Measurements from ENCODE around the gene IGFBPL1.
A peak's percentile ranks its signal among the peaks of the same experiment; 100 is the strongest.
"Not testable (repeated sequence)": the region's sequence is repeated elsewhere in the genome, so short reads cannot be mapped to it uniquely, and the experiment has no call there.

IGFBPL1 gene

DNA sequence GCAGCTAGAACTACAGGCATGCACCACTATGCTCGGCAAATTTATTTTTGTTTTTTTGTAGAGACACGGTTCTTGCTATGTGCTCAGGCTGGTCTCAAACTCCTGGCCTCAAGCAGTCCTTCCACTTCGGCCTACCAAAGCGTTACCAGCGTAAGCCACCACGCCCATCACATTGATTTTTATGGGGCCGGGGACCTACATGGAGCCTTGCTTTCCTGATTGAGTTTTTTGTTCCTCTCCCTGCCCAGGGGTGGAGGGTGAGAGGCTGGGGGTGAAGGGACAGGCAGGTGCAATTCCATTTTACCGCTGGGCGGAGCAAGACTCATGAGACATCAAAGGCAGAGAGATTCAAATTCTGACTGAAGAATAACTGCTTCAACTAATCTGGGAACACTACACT is 29.8 kb downstream of the IGFBPL1 start:
- DNase-seq: no peak

DNA sequence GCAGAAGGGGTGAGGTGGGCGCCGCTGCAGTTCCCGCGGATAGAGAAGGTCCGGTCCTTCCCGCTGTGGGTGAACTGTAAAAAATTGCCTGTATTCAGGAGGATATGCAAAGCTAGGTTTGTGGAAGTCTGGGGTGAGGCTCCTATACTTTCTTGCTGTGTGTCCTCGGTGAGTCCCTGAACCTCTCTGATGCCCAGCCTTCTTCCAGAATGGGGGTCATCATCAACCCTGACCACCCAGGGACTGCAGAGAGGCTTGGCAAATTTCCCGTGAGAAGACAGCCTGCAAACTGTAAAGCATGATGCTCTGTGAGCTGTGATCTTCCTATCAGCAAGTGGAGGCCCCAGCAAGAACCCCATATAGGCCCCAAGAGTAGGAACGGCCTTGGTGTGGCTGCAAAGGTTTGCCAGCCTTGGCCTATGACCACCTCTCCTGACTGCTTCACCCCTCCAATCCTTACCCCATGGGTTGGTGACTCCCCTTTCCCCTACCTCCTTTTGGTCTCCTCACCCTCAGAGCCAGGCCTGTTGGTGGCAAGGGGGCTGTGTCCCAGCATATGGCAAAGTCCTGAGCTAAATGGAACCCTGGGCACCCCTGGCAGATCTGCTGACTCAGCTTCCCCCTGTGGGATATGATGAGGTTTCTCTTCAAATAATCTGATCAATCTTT is 31.0 kb downstream of the IGFBPL1 start:
- no peak for DNase-seq

DNA sequence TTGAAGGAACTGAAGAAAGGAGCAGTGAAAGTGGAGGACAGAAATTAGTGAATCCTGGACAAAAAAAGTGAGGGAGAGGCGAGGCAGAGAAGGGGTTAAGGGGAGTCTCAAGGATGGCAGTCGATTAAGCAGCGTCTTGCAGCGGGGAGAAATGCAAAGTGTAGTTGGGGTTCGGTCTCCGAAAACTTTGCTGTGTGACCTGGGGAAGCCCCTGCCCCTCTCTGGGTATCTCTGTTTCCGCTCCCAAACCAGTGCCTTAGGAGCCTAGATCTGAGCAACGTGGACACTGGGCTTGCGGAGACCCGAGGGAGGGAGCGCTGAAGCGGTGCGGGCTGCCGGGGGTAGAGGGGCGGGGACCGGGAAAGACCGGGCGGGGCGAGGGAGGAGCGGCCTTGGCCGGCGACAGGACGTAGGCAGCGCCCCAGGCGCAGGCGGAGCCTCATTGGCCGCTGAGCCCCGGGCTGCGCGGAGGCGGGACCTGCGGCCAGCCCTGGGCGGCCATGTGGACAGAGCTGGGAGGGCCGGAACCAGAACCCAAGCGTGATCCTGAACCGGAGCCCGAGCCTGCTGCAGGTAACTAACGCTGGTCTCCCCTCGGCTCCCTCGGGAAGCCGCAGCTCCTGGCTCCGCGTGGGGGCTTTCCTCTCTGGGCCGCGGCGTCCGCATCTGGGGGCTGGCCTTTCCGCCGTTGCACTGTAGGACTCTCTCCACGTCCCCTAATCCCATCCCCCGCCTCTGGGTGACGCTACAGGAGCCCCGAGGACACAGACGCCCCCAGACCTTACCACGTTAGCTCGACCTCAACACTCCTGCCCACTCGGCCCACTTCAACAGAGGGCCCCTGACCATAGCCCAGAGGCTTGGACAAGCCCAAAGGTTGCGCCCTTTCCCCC is 31.8 kb downstream of the IGFBPL1 start, which contains the start of gene ALDH1B1:
Gene ALDH1B1, plus strand, starts transcription at position 468 of the 893 bp plus-strand sequence. CDS start 3,047 bp downstream, outside the sequence.
- DNase-seq: peak; percentile 83

DNA sequence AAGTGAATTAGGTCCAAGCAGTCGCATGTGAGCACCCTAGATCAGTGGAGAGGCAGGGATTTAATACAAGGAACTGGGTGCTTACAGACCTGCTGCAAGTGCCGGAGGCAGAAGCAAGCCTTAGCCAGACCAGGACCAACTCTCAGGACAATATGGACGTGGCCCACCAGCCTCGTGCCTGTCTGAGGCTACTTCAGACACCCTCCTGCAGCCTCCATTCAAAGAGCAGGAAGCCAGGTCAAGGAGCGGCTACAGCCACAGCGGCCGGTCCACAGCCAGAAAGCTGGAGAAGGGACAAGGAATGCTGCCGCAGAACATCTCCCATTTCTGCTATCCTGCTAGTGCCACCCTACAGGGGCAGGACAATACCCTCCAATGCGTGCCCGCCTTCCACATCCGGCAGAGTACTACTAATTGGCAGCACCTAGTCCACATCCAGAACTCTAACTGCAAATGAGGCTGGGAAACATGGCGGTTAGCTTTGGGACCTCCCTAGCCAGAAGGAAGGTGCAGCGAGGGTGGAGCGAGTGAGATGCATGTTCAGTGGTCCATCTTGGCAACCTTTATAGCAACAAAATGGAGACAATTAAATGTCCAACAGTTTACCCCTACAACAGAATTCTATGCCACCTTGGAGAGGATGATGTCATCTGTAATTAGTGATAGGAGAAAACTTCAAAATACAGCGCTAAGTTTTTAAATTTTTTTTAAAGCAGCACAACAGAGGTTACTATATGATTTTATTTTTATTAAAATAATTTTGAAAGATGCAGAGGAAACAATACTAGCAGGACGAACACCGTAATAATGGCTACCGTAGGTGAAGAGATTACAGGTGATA is 32.8 kb downstream of the IGFBPL1 start:
- DNase-seq: no peak

DNA sequence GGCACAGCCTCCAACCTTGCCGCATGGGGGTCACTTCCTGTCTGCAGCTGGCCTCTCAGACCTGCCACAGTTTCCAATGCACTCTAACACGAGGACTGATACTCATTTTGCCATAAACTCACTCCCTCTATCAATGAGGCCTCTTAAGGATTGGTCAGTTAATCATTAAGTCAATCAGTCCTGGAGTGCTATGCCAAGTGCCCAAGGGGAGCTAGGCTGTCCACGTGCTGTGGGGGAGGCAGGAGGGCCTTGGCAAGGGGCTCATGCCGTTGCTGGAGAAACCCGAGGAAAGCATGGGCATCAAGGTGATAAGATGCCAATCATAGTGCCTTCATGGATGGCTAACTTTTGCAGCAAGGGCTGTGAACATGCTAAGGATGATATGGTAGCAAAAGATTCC is 33.4 kb downstream of the IGFBPL1 start:
- no peak for DNase-seq

DNA sequence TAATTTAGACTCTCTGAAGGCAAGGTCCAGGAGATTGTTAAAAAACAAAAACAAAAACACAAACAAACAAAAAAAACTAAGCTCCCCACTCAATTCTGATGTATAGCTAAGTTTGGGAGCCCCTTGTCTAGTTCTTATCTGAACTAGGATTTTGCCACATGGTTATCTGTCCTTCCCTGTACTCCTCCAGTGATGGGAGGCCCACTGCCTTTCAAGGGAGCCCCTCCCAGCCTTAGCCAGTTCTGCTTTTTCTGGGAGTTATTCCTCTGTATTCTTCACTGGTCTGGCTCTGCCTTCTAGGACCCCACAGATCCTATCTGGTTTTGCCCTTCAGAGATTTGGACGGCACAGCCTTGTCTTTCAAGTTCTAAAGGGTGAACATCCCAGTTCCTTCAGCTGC is 33.8 kb downstream of the IGFBPL1 start:
- DNase-seq: no peak

DNA sequence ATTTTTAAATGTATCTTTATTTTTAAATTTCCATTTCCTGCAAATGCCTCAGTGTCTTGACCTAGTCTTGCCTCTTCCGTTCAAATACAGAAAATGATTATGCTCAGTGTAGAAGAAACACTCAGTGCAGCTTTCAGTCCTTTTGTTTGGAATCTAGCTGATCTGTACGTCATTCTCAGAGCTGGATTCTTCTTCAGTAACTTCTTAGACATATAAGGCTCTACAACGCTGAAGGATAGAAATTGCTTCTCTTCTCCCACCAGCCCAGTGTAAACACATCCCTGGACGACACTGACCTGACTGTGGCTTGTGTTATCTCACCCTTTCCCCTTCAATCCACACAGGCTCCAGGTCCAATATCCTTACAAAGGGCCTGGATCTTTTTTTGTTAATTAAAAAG is 34.9 kb downstream of the IGFBPL1 start:
- DNase-seq: peak; percentile 44

DNA sequence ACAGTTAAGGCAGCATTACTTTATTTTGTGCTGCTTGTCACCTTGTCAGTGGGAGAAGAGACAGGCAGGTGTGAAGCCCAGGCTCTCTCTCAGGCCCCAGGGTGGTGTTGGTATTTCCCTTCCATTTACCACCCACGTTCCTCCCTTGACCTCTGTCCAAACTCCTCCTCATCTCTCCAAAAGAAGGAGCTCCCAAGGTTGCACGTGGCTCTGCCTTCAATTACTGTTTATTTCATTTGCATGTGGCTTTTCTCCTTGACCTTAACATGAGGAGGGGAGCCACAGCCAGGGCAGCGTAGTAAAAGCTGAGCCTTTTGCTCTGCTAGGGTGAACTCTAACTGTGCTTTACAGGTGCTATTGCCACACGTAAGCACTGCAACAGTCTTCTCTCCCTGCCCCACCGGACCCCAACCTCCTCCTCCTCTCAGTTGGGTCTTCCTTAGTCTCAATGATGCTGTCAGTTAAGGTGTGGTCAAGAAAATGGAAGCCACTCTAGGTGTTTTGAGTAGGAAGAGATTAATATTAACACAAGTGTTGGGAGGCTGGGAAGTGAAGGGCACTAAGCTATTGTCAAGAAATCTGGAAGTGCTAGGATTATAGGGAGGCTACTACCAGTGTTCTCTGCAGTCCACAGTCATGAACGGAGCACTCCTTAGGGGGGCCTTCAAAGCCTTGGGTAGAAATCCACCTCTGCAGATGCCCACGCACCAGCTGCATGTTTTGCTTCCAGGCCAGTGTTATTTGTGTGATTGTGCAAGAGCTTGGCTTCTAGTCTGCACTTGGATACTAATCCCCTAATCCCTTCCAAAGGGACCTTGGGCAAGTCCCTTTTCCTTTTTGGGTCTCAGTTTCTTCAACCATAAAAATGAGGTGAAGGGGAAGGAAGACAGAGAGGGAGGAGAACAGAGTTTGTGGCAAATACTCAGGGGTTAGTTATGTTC is 35.7 kb downstream of the IGFBPL1 start:
- peak; percentile 41 for DNase-seq

DNA sequence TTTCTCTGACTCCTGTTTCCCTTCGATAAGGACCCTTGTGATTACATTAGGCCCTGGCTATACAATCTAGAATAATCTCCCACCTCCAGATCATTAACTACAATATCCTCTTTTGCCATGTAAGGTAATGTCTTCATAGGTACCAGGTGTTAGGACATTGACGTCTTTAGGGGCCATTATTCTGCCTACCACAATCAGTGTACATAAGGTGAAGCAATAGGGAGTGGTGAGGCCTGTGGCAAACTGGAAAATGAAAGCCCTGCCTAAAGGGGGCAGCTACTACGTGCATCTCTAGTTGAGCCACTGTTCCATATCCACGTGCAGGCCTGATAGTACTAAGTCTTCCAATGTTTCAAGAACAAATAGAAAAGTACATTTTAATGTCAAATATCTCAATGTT is 36.5 kb downstream of the IGFBPL1 start:
- DNase-seq: no peak

DNA sequence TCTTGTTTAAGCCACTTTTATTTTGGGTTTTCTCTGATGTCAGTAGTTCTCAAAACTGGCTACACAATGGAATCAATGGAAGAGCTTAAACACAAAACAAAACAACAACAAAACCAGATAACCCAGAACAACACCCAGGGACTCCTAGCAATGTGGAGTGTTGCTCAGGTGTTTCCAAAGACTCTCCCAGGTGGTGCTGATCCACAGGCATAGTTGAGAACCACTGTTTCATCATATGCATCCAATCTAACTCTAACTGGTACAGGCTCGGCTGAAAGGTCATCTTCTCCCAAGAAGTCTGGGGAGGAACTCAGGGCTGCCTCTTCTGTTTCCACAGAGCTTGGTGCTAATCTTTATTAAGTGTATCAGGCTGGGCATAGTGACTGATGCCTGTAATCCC is 37.2 kb downstream of the IGFBPL1 start:
- DNase-seq: no peak

DNA sequence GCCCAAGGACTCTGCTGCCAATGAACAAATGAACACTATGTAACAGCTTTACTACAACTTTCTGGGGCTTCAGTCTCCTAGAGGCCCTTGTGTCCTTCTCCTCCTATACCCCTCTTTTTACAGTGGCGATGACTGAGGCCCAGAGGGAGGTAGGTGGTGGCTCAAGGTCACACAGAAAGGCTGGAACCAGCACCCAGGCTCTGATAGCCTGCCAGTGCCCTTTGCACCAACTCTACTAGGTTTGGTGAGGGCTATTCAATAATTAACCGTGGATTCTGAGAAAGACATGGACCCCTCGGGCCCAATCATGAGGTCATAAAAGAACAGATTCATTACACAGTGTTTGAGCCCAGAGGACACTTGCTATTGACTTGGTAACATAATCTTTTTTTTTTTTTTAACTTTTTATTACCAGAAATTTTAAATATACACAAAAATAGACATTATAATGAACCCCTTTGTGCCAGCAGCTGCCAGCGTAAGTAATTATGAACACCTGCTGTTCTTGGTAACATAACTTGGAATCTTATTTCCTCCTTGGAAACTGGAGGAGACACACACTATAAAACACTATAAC is 37.8 kb downstream of the IGFBPL1 start:
- no peak for DNase-seq

DNA sequence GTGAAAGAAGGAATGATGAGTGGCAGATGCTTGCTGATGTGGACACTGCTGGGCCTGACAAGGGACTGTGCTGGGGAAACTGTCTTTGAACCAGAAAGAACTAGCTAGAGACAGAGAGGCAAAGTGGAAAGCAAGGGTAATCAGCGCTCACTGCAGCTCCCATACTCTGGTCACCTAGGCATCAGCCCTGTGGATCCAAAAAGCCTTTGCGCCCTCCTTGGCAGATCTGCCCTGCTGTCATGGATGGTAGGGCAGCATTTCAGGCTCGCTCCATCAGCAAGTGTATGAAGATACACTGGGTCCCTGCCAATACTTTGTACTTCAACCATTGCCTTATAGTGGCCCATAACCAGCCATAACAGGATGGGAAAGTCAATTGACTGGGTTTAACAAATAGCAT is 38.4 kb downstream of the IGFBPL1 start:
- no peak for DNase-seq

DNA sequence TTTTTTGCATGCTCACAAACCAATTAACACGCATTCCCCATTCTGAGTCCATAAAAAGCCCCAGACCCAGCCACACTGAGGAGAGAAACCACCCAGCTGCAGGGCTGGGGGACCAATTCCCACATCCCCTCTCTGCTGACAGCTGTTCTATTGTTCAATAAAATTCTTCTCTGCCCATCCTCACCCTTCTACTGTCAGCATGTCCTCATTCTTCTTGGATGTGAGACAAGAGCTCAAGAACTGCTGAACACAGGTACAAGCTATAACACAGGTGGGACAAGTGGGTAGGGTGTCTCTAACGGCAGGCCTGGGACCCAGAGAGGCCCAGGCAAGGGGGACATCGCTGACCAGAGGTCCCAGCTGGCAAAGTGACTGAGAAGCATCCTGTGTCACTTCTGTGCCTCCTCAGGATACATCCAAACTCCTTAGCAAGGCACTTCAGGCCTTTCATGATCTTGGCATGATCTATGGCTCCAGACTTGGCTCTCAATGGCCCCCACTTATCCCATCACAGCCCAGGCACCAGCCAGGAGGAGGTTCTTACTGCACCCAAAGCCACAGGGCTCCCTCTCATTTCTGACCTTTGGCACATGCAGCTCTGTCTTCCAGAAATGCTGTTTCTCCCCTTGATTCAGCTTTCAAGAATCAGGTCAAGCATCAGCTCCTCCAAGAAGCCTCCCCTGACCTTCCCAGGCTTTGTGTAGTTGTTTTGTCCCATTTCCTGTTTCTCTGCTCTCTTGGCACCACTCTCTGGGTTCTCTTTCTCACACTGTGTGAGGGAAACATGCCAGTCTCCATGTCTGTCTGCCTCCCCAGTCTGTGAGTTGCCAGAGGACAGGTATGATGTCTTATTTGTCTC is 39.0 kb downstream of the IGFBPL1 start:
- DNase-seq: no peak

DNA sequence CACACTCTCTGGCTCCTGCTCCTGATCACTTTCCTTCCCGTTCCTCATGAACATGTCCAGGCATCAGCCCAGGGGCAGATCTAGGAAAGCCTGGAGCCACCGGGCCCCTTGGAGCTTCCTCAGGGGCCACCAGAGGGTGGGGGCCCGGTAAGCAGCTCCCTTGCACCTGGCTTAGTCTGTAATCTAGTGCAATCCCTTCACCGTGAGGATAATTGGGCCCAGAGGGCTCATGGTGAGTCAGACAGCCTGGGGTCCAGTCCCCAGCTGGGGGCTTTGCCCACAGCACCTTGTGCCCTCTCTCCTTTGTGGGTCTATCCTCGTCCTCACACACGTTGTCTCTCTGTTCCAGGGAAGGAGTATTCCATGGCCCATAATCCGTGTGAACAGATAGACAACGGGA is 42.1 kb downstream of the IGFBPL1 start:
- DNase-seq: no peak

DNA sequence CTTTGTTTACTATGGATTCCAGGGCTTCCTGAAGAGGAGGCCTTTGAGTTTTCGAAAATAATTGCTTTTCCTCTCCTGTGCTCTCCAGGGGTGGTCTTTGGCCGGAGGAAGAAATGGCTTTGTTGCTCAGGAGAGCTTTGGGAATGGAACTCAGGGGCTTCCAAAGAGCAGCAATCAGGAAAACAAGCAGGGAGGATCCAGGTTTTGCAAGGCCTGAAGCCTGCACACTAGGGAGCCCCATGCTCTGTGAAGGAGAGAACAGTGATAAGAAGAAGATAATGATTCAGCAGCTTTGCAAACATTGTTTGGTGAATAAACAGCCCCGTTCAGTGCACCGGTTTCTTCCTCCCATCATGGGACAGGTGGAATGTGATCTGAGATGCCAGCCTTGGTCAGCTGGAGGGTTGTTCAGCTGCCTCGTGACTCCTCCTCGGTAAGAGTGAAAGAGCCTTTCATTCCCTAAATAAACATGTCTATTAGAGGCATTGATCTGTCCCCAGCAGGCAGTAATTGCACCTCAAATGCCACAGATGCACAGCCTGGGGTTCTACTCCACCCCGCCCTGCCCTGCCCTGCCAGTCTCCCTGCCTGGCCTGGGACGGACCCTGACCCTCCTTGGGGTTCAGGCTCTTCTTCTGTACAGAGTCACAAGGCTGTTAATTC is 43.3 kb downstream of the IGFBPL1 start:
- DNase-seq: no peak

DNA sequence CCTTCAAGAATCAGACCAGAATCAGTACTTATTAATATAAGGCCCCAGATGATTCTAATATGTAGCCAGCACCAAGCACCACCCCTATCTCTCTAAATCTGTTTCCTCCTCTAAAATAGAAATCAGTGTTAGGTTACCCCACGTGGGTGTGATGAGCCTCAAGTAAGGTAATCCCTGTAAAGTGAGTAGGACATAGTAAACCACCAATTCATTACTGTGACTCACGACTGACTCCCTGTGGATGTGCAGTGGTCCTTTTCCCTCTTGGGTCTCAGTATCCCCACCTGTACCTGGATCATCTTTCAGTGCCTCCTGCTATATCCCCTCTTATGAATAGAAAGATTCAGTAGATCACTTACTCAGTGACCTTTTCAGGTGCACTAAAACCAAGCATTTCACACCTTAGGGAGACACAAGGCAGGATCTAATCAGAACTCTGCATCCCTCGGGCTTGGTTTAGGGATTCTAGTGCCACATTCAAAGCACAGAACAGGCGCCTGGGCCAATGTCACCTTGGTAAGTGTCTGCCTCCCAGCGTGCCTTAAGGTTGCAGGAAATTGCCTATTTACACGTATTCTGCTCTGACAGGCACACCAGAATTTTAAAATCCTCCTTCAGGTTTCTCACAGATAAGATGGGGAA is 43.9 kb downstream of the IGFBPL1 start:
- no peak for DNase-seq

DNA sequence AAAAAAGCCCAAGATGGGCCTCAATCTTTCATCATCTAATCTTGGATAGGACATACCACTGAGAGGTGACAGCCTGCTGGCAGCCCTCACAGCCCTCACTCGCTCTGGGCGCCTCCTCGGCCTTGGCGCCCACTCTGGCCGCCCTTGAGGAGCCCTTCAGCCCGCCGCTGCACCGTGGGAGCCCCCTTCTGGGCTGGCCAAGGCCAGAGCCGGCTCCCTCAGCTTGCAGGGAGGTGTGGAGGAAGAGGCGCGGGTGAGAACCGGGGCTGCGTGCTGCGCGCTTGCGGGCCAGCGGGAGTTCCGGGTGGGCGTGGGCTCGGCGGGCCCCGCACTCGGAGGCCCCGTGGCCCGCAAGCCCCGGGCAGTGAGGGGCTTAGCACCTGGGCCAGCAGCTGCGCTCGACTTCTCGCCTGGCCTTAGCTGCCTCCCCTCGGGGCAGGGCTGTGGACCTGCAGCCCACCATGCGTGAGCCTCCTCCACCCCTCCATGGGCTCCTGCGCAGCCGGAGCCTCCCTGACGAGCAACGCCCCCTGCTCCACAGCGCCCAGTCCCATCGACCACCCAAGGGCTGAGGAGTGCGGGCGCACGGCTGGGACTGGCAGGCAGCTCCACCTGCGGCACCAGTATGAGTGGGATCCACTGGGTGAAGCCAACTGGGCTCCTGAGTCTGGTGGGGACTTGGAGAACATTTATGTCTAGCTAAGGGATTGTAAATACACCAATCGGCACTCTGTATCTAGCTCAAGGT is 46.7 kb downstream of the IGFBPL1 start:
- not testable (repeated sequence) for DNase-seq

DNA sequence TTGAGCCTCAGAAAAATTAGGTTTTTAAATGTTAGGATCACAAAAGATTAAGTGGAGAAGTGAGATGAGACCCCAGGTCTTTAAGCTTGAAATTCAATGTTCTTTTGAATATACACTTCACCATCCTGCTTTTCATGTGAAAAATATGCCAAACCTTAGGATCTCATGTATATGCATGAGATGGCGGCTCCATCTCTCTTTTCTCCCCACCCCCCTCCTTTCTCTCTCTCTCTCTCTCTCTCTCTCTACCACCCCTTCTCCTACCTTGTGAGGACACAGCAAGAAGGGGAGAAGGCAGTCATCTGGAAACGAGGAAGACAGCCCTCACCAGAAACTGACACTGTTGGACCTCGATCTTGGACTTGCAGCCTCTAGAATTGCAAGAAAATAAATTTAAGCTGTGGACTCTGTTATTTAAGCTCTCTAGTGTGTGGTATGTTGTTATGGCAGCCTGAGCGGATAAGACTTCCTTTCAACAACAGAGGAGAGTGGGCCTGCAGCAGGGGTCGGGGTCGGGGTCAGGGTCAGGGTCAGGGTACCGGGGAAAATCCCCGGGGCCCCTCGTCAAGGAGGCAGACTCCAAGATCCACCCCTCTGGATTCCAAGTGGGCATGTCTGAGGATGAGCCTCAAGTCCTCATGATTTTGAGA is 48.1 kb downstream of the IGFBPL1 start:
- no peak for DNase-seq

All from fibroblast of upper back skin (primary cell).